ENCODE data around the gene GSK3A. TPM values are rescaled to one million over a fixed set of nuclear protein-coding genes. Genes with fewer than 3 reads are reported as not detected.
"Not testable (repeated sequence)": the region's sequence is repeated elsewhere in the genome, so short reads cannot be mapped to it uniquely, and the experiment has no call there.

Gene GSK3A
- total and polyA plus RNA-seq, 2 of the 8 experiments (the other 6 are each of a cell fraction or from before 2014, with no cell fraction given), result 55.3 to 84.0 TPM

DNA sequence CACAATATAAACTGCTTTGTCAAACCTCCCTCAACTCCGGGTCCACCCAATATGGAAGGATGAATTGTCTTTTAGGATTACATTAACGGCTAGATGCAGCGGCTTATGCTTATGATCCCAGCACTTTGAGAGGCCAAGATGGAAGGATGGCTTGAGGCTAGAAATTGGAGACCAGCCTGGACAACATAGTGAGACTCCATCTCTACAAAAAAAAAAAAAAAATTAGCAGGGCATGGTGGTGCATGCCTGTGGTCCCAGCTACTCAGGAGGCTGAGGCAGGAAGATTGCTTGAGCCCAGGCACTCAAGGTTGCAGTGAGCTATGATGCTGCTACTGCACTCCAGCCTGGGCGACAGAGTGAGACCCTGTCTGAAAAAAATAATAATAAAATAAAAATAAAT is 23.7 kb upstream of the GSK3A start:
- FAIRE-seq; H2AFZ ChIP-seq (ENCODE audit: low read length): not testable (repeated sequence)
- CTCF ChIA-PET (ENCODE audit: partially characterized antibody), result interaction anchor here (0.6 to 4.4 kb wide), 6 partner anchors 8 to 158 kb away, joined by 3 to 35 read pairs (median 4); no protein-coding TSS in a partner anchor

More for the DNA sequence above, 23.7 kb upstream of the GSK3A start:
- not testable (repeated sequence) for H3K4me3 ChIP-seq (ENCODE audit: extremely low read depth in 1 of 4, insufficient read depth in 2 of 4, low read depth in 3 of 4, low read length in 4 of 4); H4K20me1 ChIP-seq (replicated peaks in 1 of 2; ENCODE audit: control insufficient read depth in 1 of 2, insufficient read depth in 2 of 2, low read length in 2 of 2); H3K23ac ChIP-seq (ENCODE audit: insufficient read length); H2BK5ac ChIP-seq (ENCODE audit: low read depth, low read length); H3K4me2 ChIP-seq (ENCODE audit: insufficient read depth in 1 of 2, low read depth in 2 of 2, low read length in 2 of 2); H4K91ac ChIP-seq (replicated peaks; ENCODE audit: insufficient read length, low read length); H3K27ac ChIP-seq (ENCODE audit: low read depth, low read length); H3K4ac ChIP-seq (replicated peaks; ENCODE audit: insufficient read length, low read depth, low read length); H3K14ac ChIP-seq (ENCODE audit: insufficient read length); DNase-seq (ENCODE audit: low read depth in 1 of 2, low spot score in 2 of 2); H3K36me3 ChIP-seq (ENCODE audit: control insufficient read depth in 2 of 4, insufficient read depth in 4 of 4, low read length in 3 of 4); H2BK120ac ChIP-seq (replicated peaks; ENCODE audit: low read depth, low read length); H2BK15ac ChIP-seq (ENCODE audit: low read length); H2BK12ac ChIP-seq (ENCODE audit: low read depth, low read length); H3K18ac ChIP-seq (ENCODE audit: extremely low read depth, low read length); H3K79me1 ChIP-seq (ENCODE audit: low read depth, low read length); H2BK20ac ChIP-seq (ENCODE audit: low read length); H2AK5ac ChIP-seq (ENCODE audit: low read depth, low read length); H4K8ac ChIP-seq (ENCODE audit: extremely low read depth, insufficient read depth, low read length); H4K5ac ChIP-seq (ENCODE audit: insufficient read length, low read depth, low read length); H3K9ac ChIP-seq (replicated peaks in 1 of 4; ENCODE audit: extremely low read depth in 1 of 4, low read depth in 3 of 4, low read length in 3 of 4); H3K79me2 ChIP-seq (ENCODE audit: control insufficient read depth in 1 of 2, insufficient read depth in 2 of 2, low read length in 2 of 2); H3K27me3 ChIP-seq (replicated peaks in 1 of 4; ENCODE audit: control insufficient read depth in 3 of 4, extremely low read depth in 1 of 4, insufficient read depth in 3 of 4, low read length in 3 of 4); H3K56ac ChIP-seq (replicated peaks; ENCODE audit: insufficient read length, low read depth, low read length); H3K9me3 ChIP-seq (ENCODE audit: insufficient read depth in 2 of 2, low read depth in 1 of 2, low read length in 1 of 2)
- H3K4me1 ChIP-seq (replicated peaks in 1 of 4; ENCODE audit: control insufficient read depth in 3 of 4, insufficient read depth in 4 of 4, low read length in 3 of 4), result peaks cover 2 to 20% (median 10%) of the 10 kb centered on the region in 4 experiments
- peaks cover 10% of the 10 kb centered on the region; the same call in 1 of the 2 replicates for H3K23me2 ChIP-seq (ENCODE audit: low read depth, low read length)
- WGBS, 2 experiments (ENCODE audit: extremely low coverage in 1 of 2, insufficient coverage in 1 of 2, insufficient read length in 1 of 2, insufficient replicate concordance in 2 of 2, low coverage in 1 of 2, low lambda C conversion rate in 2 of 2, missing lambda C conversion rate in 1 of 2), result 94% methylated on average over 4 of the region's 4 CpGs; no CpG with 5 or more reads in 1 of the 2 experiments
- POLR2A ChIA-PET (ENCODE audit: partially characterized antibody), result interaction anchor here (1.3 to 1.8 kb wide), 2 partner anchors 19 to 23 kb away, joined by 3 to 6 read pairs; no protein-coding TSS in a partner anchor
